Caco-2 (cell line): Measurements from ENCODE around the gene NRXN3. TPM values are rescaled to one million over a fixed set of nuclear protein-coding genes. Genes with fewer than 3 reads are reported as not detected.

Experiments
- BruUV-seq: library from RNA; stranded (reverse); fragments of 400-500 nt; replicated peaks from 2 replicates; lab custom pipeline; 2021; lab: Mats Ljungman, UMichigan
- CTCF ChIA-PET: fragments of 300-600 bp; sonication (Branson Sonifier 250); formaldehyde crosslinking; loops from one replicate; lab custom pipeline; 2022; ENCODE audit warnings: antibody characterized with exemption; lab: Charles Lee
- POLR2A ChIA-PET: fragments of 300-600 bp; sonication (Branson Sonifier 250); formaldehyde crosslinking; loops from one replicate; lab custom pipeline; 2022; ENCODE audit warnings: antibody characterized with exemption; lab: Charles Lee
- DNase-seq, 2 experiments: peaks; one replicate each; pipeline versions ENCODE4 v3.0.0 to v3.0.0-alpha.2; 2020 to 2022
- H3K27me3 ChIP-seq: replicated peaks from 2 replicates; pipeline ENCODE4 v1.6.0; 2011; ENCODE audit warnings: low read length; ENCODE audit not compliant: control insufficient read depth, insufficient read depth
- H3K36me3 ChIP-seq: 2 replicates; pipeline ENCODE4 v1.5.1; 2011; ENCODE audit warnings: low read length; ENCODE audit not compliant: control insufficient read depth, insufficient read depth
- H3K4me1 ChIP-seq: fragments of 250-450 bp; sonication (Bioruptor Pico); 2 replicates; pipeline ENCODE4 v1.5.1; 2020; ENCODE audit warnings: mild to moderate bottlenecking
- H3K4me3 ChIP-seq: 2 replicates; pipeline ENCODE4 v1.5.1; 2011; ENCODE audit warnings: low read depth, mild to moderate bottlenecking, control low read depth, low read length
- H3K9me3 ChIP-seq: fragments of 250-450 bp; sonication (Bioruptor Pico); 2 replicates; pipeline ENCODE4 v1.5.1; 2020; ENCODE audit warnings: mild to moderate bottlenecking, moderate library complexity
- H3K27ac Mint-ChIP-seq: one replicate; pipeline ENCODE4 v1.8.0; 2022; ENCODE audit warnings: mixed read lengths; ENCODE audit not compliant: unreplicated experiment
- H3K27me3 Mint-ChIP-seq: one replicate; pipeline ENCODE4 v1.8.0; 2022; ENCODE audit warnings: mixed read lengths; ENCODE audit not compliant: insufficient read depth, unreplicated experiment
- H3K36me3 Mint-ChIP-seq: one replicate; pipeline ENCODE4 v1.8.0; 2022; ENCODE audit warnings: mild to moderate bottlenecking, mixed read lengths; ENCODE audit not compliant: insufficient read depth, unreplicated experiment
- H3K4me1 Mint-ChIP-seq: one replicate; pipeline ENCODE4 v1.8.0; 2022; ENCODE audit warnings: low read depth, mixed read lengths; ENCODE audit not compliant: unreplicated experiment
- H3K4me3 Mint-ChIP-seq: one replicate; pipeline ENCODE4 v1.8.0; 2022; ENCODE audit warnings: mild to moderate bottlenecking, moderate library complexity, mixed read lengths; ENCODE audit not compliant: unreplicated experiment
- H3K9me3 Mint-ChIP-seq: one replicate; pipeline ENCODE4 v1.8.0; 2022; ENCODE audit warnings: mixed read lengths; ENCODE audit not compliant: unreplicated experiment
- intact Hi-C: fragments of 100-400 bp; cut with micrococcal nuclease; formaldehyde crosslinking; loops from one replicate; pipeline ENCODE4 v1.10.0; 2022; ENCODE audit not compliant: unreplicated experiment
- total RNA-seq: library from RNA; stranded (reverse); gene quantifications from 2 replicates; pipeline ENCODE4 v1.2.3, GENCODE V29; 2022
- TF ChIP-seq, protein P1 (sequence below), 2 experiments: fragments of 200-600 bp in 1 of 2; IDR thresholded peaks; 1 replicate in 1 of 2; 2 replicates in 1 of 2; pipeline versions ENCODE4 v1.5.1 to v1.8.0; 2011 to 2022; ENCODE audit warnings: antibody characterized with exemption in 1 of 2, control low read depth in 1 of 2, inconsistent platforms in 1 of 2, low read depth in 1 of 2, low read length in 1 of 2, mild to moderate bottlenecking in 1 of 2, moderate library complexity in 1 of 2; ENCODE audit not compliant: insufficient read depth in 1 of 2, severe bottlenecking in 1 of 2, unreplicated experiment in 1 of 2

Gene NRXN3
- total RNA-seq, 1 experiment from 2014 or later: 12.4 TPM

DNA sequence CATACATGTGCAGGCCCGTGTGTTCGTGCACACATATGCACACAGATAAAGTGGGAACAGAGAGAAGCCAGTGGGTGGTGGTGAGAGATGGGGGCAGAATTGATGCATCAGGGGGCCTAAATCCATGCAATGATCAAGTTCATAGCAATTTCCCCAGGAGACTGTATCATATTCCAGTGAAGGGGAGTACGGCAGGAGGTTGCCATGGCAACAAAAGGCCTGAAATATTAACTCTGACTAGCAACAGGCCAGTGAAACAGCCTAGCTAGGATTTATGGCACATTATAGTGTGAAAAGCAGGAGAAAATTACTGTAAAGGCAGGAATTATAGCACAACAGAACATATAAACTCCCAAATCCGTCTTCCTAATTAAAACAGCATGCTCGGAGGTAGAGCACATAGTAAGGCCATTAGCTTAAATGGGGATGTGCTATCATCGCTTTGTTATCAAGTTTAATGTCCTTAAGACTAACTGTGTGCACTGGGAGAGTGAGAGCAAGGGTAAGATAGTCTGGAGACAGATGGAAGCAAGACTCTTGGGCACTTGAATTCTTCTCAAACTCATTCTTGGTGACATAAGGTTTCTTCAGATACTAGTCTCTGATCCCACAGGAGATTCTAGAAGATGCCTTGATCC lies 1234.8 kb downstream of the NRXN3 start:
- no peaks in the 10 kb centered on the region for H3K27me3 Mint-ChIP-seq
- no TSS peak for BruUV-seq
- H3K27me3 ChIP-seq: no peaks in the 10 kb centered on the region
- H3K36me3 Mint-ChIP-seq: no peaks in the 10 kb centered on the region
- TF ChIP-seq, protein P1, sequence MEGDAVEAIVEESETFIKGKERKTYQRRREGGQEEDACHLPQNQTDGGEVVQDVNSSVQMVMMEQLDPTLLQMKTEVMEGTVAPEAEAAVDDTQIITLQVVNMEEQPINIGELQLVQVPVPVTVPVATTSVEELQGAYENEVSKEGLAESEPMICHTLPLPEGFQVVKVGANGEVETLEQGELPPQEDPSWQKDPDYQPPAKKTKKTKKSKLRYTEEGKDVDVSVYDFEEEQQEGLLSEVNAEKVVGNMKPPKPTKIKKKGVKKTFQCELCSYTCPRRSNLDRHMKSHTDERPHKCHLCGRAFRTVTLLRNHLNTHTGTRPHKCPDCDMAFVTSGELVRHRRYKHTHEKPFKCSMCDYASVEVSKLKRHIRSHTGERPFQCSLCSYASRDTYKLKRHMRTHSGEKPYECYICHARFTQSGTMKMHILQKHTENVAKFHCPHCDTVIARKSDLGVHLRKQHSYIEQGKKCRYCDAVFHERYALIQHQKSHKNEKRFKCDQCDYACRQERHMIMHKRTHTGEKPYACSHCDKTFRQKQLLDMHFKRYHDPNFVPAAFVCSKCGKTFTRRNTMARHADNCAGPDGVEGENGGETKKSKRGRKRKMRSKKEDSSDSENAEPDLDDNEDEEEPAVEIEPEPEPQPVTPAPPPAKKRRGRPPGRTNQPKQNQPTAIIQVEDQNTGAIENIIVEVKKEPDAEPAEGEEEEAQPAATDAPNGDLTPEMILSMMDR (IDR thresholded peaks at IDR 0.05; ENCODE audit: insufficient read depth in 1 of 2, low read depth in 1 of 2, low read length in 1 of 2, severe bottlenecking in 1 of 2, unreplicated experiment in 1 of 2): no peak
- H3K4me1 Mint-ChIP-seq: no peaks in the 10 kb centered on the region
- no peak overlapping the region for H3K27ac Mint-ChIP-seq
- H3K4me3 ChIP-seq: no peak overlapping the region
- no peak for DNase-seq
- peaks cover 13% of the 10 kb centered on the region for H3K9me3 Mint-ChIP-seq
- POLR2A ChIA-PET: no interaction called here
- CTCF ChIA-PET: no interaction called here
- H3K9me3 ChIP-seq: no peaks in the 10 kb centered on the region
- no peaks in the 10 kb centered on the region for H3K36me3 ChIP-seq
- no peaks in the 10 kb centered on the region for H3K4me1 ChIP-seq
- H3K4me3 Mint-ChIP-seq: no peak overlapping the region
- intact Hi-C loops: no loop called here

DNA sequence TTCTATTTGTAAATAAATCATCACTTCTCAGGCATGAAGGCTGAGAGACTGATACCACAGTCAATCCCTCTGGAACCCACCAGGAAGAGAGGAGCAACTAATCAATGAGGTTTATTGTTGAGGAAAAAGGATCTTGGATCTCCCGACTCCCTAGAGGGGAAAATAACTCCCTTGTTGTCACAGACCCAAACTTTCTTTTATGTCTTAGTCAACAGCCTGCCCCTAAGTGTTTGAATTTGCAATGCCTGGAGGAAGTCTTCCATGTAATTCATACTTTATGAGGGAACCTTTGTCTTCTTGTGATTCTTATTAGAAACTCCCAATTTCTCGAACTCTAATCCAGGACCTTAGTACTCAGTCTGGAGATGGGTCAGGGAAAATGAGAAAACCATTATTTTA lies 1235.3 kb downstream of the NRXN3 start:
- Mint-ChIP-seq H3K36me3 (no peaks in the 10 kb centered on the region), H3K27ac (no peak overlapping the region), H3K4me3 (no peak overlapping the region), H3K9me3 (peaks cover 13% of the 10 kb centered on the region), H3K4me1 (no peaks in the 10 kb centered on the region), H3K27me3 (no peaks in the 10 kb centered on the region)
- no peaks in the 10 kb centered on the region for H3K4me1 ChIP-seq
- TF ChIP-seq, protein P1 (IDR thresholded peaks at IDR 0.05; ENCODE audit: insufficient read depth in 1 of 2, low read depth in 1 of 2, low read length in 1 of 2, severe bottlenecking in 1 of 2, unreplicated experiment in 1 of 2): no peak
- BruUV-seq: no TSS peak
- no peaks in the 10 kb centered on the region for H3K9me3 ChIP-seq
- no peaks in the 10 kb centered on the region for H3K27me3 ChIP-seq
- no peaks in the 10 kb centered on the region for H3K36me3 ChIP-seq
- ChIA-PET CTCF (no interaction called here), POLR2A (no interaction called here)
- intact Hi-C loops: no loop called here
- no peak for DNase-seq
- no peak overlapping the region for H3K4me3 ChIP-seq

GRCh38 chr14:79407572-79407971 lies 1237.4 kb downstream of the NRXN3 start:
- no TSS peak for BruUV-seq
- CTCF ChIA-PET: no interaction called here
- TF ChIP-seq, protein P1 (IDR thresholded peaks at IDR 0.05; ENCODE audit: insufficient read depth in 1 of 2, low read depth in 1 of 2, low read length in 1 of 2, severe bottlenecking in 1 of 2, unreplicated experiment in 1 of 2): no peak
- intact Hi-C loops: no loop called here
- H3K27me3 Mint-ChIP-seq: no peaks in the 10 kb centered on the region
- no peak overlapping the region for H3K4me3 Mint-ChIP-seq
- H3K9me3 Mint-ChIP-seq: peaks cover 13% of the 10 kb centered on the region
- no peaks in the 10 kb centered on the region for H3K4me1 Mint-ChIP-seq
- no peak overlapping the region for H3K27ac Mint-ChIP-seq
- POLR2A ChIA-PET: no interaction called here
- no peak overlapping the region for H3K4me3 ChIP-seq
- no peaks in the 10 kb centered on the region for H3K27me3 ChIP-seq
- DNase-seq: no peak
- no peaks in the 10 kb centered on the region for H3K9me3 ChIP-seq
- H3K4me1 ChIP-seq: no peaks in the 10 kb centered on the region
- no peaks in the 10 kb centered on the region for H3K36me3 ChIP-seq
- H3K36me3 Mint-ChIP-seq: no peaks in the 10 kb centered on the region
